ENCODE data around the gene SFXN3.

SFXN3 gene

DNA sequence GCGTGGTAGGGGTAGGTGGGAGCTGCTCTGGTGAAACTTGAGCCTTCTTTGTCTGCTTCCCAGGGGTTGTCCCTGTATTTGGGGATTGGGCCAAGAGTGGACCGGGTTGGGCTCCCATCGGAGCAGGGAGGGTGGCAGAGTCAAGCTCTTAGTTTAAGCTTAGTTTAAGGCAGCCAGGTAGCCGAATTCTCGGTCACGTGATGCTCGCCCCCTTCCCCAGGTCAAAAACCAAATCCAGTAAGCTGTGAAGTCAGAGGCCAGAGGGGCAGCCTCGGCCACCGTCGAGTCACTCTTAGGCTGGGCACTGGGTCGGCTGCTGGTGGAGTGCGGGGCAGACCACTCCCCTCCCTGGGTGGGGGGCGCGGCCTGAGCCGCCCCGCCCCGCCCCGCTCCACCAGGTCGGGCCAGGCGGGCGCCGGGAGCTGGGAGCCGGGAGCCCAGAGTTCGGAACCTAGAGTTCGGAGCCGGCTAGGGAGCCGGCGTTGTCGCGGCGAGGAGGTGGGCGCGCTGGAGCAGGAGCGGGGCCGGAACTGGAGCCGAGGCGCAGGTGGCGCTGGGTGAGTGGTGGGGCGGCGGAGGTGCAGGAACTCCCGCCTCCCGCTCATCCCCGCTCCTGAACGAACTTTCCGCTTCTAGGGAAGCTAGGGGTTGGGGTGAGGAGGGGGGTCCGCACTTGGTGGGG, 34.2 kb upstream of the SFXN3 start:
- H3K27ac Mint-ChIP-seq = peak overlapping the region; percentile 76 to 84
- ATAC-seq (replicated peaks) (peak; percentile 18), DNase-seq (peak; percentile 13 to 33 (median 29))
- peaks cover 17% of the 10 kb centered on the region for H3K36me3 Mint-ChIP-seq (ENCODE audit: insufficient read depth)
- H3K4me1 Mint-ChIP-seq (ENCODE audit: low read depth in 2 of 2) = peaks cover 20 to 23% of the 10 kb centered on the region in 2 donors
- no peaks in the 10 kb centered on the region for H3K9me3 Mint-ChIP-seq
- H3K4me3 Mint-ChIP-seq = peak overlapping the region; percentile 76 to 83
- H3K27me3 Mint-ChIP-seq = no peaks in the 10 kb centered on the region

DNA sequence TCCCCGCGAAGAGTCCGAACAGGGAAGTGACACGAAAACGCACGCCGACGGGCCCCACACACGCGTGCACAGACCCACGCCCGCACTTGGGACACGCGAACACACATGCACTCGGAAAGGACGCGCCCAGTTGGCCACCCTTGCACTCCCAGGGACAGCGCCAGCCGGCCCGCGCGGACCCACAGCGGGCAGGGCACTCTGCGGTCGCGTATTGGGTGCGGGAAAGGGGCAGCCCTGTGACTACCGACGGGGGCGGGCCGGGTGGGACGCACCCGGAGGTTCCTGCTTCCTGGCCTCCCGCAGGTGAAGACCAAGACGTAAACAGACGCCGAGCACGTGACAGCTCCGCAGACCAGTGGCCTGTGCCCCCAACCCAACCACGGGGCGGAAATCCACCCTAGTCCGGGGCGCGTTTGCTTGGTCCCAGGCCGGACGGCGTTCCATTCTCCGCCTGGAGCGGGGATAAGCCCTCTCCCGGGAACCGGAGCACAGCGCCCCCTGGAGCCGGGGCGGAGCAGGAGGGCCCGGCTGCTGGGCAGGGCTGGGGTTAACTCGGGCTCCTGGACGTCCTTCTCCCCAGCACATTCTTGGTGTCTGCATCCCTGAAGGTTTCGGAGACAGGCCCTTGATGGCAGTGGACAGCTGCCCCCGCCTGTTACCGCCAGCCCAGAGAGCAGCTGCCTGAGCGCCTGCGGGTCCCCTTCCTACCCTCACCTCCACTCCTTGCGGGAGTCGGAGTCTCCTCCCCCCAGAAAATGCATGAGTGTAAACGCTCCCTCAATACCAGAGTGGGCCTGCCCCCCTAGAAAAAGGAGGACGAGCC, 33.5 kb upstream of the SFXN3 start:
- peak; percentile 64 to 72 (median 66) for DNase-seq
- Mint-ChIP-seq H3K9me3 (no peaks in the 10 kb centered on the region), H3K27ac (peak overlapping the region; percentile 36 to 54)

DNA sequence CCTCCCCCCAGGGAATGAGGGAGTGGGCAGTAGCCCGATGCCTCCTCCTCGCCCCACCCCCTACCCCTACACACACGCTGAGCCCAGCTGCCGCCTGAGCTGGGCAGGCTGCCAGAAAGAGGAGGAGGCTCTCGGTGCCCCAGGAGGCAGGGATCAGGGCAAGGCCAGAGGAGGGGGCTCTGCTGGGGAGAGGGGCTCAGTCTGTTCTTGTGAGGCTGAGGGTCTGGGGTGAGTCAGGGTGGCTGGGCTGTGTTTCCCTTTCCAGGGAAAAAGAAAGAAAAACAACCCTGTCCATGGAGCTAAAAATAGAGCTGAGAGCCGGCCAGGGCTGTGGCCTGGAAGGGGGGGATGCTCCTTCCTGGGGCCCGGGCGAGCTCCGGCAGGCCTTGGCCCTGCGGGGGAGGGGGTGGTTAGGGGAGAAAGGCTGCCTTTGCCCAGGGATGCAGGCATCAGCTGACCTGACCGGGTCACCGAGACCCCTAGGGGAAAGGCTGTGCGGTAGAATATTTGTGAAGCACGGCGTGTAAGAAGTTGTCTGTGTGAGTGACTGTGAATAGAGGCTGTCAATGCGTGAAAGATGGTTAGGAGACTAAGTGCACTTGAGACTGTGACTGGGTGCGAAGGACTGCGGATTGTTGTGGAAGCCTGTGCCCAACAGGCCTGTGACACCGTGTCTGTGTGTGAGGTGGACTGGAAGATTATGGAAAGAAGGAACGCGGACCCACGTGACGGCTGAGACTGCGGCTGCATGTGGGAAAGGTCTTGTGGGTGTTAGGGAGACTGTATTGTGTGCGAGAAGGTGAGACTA, 32.6 kb upstream of the SFXN3 start:
- Mint-ChIP-seq H3K4me3 (peak overlapping the region; percentile 76 to 83), H3K4me1 (ENCODE audit: low read depth in 2 of 2) (peaks cover 20 to 23% of the 10 kb centered on the region in 2 donors), H3K27ac (peak overlapping the region; percentile 36 to 55), H3K27me3 (no peaks in the 10 kb centered on the region), H3K9me3 (no peaks in the 10 kb centered on the region), H3K36me3 (ENCODE audit: insufficient read depth) (peaks cover 8% of the 10 kb centered on the region)
- ATAC-seq (replicated peaks) (peak; percentile 33), DNase-seq (peak; percentile 26 to 46 (median 44))

More for the DNA sequence above, 33.5 kb upstream of the SFXN3 start:
- Mint-ChIP-seq H3K4me3 (peak overlapping the region; percentile 76 to 83), H3K4me1 (ENCODE audit: low read depth in 2 of 2) (peaks cover 20 to 23% of the 10 kb centered on the region in 2 donors), H3K36me3 (ENCODE audit: insufficient read depth) (peaks cover 12% of the 10 kb centered on the region), H3K27me3 (no peaks in the 10 kb centered on the region)
- peak; percentile 47 for ATAC-seq (replicated peaks)

DNA sequence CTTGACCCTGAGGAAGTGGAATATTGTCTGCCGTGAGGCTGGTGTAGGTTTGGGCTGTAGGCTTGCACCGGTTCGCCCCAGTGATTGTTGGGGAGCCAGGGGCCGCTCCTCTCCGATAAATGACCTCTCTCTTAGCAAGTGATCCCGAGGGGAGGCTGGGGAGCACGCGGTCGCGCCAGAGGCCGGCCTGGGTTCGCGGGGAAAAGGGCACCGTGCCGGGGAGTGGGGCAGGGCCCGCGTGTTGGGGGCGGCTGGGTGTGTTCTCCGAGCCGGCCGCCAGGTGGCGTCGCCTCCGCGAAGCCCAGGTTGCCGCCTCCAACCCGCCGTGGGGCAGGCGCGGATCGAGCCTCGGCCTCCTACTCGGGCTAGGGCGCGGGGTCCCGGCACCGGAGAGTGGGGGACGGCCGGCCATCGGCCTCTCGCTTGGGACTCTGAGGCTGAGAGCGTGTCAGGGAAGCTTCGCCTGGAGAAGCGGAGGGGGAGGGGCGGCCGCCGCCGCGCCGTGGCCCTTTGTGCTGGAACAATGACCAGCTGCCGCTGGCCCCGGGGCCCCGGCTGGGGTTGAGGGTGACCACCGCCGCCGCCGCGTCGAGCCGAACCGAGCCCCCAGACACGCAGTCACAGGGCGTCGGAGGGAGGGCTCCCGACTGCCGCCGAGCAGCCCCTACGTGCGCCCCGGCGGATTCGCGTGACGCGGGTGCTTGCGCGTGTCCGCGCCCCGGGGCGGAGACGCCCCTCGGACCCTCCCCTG, 31.9 kb upstream of the SFXN3 start:
- Mint-ChIP-seq H3K27ac (peak overlapping the region; percentile 36 to 55), H3K4me3 (peak overlapping the region; percentile 76 to 83), H3K9me3 (no peaks in the 10 kb centered on the region), H3K4me1 (ENCODE audit: low read depth in 2 of 2) (peaks cover 20 to 23% of the 10 kb centered on the region in 2 donors), H3K36me3 (ENCODE audit: insufficient read depth) (peaks cover 8% of the 10 kb centered on the region), H3K27me3 (no peaks in the 10 kb centered on the region)
- DNase-seq = peak; percentile 72 to 81 (median 78)
- peak; percentile 73 for ATAC-seq (replicated peaks)

DNA sequence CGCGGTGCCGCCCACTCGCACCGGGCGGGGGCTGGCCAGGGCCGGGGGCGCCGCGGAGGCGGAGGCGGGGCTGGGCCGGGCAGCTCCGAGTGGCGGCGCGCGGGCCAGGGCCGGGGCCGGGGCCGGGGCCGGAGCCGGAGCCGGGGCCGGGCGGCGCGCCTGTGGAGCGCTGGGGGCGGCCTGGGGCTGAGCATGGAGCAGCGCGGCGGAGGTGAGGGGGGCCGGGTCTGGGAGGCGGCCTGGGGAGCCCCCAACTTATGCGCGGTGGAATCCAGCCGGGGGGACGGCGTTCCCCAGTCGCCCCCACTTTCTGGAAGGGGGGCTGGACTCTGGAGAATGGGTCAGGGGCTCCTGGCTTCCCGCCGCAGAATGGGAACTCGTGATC, 31.3 kb upstream of the SFXN3 start, which contains the start of gene LZTS2:
Gene LZTS2 (plus strand): TSS at position 67 of the 385 bp plus-strand sequence. CDS start 2,731 bp downstream, outside the sequence.
- Mint-ChIP-seq H3K27me3 (no peaks in the 10 kb centered on the region), H3K9me3 (no peaks in the 10 kb centered on the region), H3K4me3 (peak within 1 kb of the TSS; percentile 76 to 83), H3K36me3 (ENCODE audit: insufficient read depth) (peaks cover 8% of the 10 kb centered on the region), H3K27ac (peak within 1 kb of the TSS; percentile 36 to 84), H3K4me1 (ENCODE audit: low read depth in 2 of 2) (peaks cover 20 to 23% of the 10 kb centered on the region in 2 donors)
- ATAC-seq (replicated peaks) (no peak), DNase-seq (no peak)

DNA sequence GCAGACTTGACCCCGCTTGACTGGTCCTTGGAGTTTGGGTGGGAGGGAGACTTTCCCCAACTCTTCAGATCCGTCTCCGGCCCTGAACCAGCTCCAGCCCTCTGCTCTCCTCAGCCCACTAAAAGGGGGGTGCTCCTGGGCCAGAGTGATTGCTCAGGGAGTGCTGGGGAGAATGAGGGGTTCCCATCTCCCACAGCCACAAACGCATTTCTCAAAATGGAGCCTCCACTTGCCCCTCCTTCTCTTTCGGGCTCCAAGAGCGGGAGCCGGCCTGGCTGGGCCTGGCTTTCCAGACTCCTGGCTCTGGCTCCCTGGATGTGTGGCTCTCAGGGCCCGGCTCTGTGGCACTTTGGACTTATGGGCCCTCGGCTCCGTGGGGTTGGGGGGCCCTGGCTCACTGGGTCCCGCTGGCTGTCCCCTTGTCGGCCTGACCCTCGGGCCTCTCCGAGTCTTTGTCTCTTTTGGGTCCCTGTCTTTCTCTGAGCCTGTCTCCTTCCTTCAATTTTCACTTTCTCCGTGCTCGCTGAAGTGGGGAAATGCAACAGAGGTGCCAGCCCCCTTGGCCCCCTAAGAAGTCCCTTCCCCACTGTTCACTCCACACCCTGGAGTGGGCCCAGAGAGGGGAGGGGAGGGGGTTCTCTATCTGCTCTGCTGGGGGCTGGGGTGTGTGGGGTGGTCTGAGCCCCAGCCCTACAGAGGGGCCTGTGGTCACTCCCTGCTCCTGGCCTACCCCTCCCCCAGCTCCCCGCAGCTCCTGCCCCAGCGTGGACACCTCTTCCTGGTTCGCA, 30.7 kb upstream of the SFXN3 start:
- peaks cover 20 to 23% of the 10 kb centered on the region in 2 donors for H3K4me1 Mint-ChIP-seq (ENCODE audit: low read depth in 2 of 2)
- H3K27me3 Mint-ChIP-seq = no peaks in the 10 kb centered on the region
- DNase-seq (no peak), ATAC-seq (replicated peaks) (no peak)
- no peaks in the 10 kb centered on the region for H3K9me3 Mint-ChIP-seq
- peak overlapping the region in 1 of 2 donors; percentile 84 for H3K27ac Mint-ChIP-seq
- peaks cover 11% of the 10 kb centered on the region for H3K36me3 Mint-ChIP-seq (ENCODE audit: insufficient read depth)
- peak overlapping the region; percentile 45 to 78 for H3K4me3 Mint-ChIP-seq

DNA sequence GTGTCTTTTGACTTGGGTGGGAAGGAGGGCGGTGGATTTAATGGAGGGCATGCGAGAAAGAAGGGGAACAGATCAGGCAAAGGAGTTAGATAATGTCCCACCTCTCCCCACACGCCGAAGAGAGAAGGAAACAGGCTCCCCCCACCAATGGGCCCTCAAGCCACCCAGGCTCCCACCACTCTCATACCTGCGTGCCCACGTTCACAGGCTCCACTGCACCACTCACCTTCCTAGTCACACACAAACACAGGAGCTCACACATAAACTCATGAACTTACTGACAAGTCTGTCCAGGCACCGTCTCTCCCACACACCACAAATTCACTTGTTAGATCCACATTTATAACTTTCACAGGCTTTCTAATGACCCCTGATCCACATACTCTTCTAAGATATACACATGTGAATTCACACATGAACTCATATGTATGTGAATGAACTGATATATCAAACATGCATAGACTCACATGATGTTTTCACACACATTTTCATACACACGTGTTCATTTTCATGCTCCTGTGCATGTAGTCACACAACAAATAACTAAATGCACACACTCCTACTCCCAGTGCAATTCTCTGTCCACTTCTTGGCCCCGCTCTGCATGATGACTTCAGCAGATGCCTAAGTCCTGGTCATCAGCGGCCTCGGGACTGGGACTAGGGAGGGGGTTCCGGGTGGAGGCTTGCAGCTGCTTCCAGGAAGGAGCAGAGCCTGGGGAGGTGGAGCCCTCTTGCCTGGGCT, 29.9 kb upstream of the SFXN3 start:
- DNase-seq = no peak
- Mint-ChIP-seq H3K9me3 (no peaks in the 10 kb centered on the region), H3K27ac (peak overlapping the region in 1 of 2 donors; percentile 84)

DNA sequence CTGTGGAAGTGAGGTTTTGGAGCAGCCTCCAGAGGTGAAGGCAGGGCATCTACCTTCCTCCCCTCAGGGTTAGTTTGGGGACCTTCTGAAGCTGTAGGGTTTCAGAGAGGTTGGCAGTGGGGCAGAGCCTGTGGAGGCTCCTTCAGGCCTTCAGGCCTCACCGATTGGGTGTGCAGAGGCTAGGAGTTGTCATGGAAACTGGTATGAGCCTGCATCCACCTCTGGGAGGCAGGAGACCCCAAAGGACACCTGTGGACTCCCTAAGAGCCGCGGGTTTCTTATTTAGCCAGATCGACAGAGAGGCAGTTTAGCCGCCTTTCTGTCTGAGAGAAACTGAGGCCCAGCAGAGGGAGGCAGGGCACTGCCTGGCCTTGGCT, 29.4 kb upstream of the SFXN3 start:
- no peaks in the 10 kb centered on the region for H3K9me3 Mint-ChIP-seq

More for the DNA sequence above, 29.9 kb upstream of the SFXN3 start:
- Mint-ChIP-seq H3K4me3 (peak overlapping the region; percentile 45 to 78), H3K27me3 (no peaks in the 10 kb centered on the region), H3K36me3 (ENCODE audit: insufficient read depth) (peaks cover 10% of the 10 kb centered on the region), H3K4me1 (ENCODE audit: low read depth in 2 of 2) (peaks cover 20 to 21% of the 10 kb centered on the region in 2 donors)
- no peak for ATAC-seq (replicated peaks)

DNA sequence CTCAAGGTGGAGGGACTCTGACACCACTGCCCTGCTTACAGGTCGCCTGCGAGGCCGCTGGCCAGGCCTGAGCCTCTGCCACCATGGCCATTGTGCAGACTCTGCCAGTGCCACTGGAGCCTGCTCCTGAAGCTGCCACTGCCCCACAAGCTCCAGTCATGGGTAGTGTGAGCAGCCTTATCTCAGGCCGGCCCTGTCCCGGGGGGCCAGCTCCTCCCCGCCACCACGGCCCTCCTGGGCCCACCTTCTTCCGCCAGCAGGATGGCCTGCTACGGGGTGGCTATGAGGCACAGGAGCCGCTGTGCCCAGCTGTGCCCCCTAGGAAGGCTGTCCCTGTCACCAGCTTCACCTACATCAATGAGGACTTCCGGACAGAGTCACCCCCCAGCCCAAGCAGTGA, 28.6 kb upstream of the SFXN3 start:
- H3K27ac Mint-ChIP-seq = no peak overlapping the region
- no peaks in the 10 kb centered on the region for H3K9me3 Mint-ChIP-seq
- peaks cover 14 to 15% of the 10 kb centered on the region in 2 donors for H3K4me1 Mint-ChIP-seq (ENCODE audit: low read depth in 2 of 2)
- H3K4me3 Mint-ChIP-seq = no peak overlapping the region
- ATAC-seq (replicated peaks) (no peak), DNase-seq (no peak)
- no peaks in the 10 kb centered on the region for H3K27me3 Mint-ChIP-seq
- H3K36me3 Mint-ChIP-seq (ENCODE audit: insufficient read depth) = peaks cover 3% of the 10 kb centered on the region

More for the DNA sequence above, 29.4 kb upstream of the SFXN3 start:
- Mint-ChIP-seq H3K27me3 (no peaks in the 10 kb centered on the region), H3K4me1 (ENCODE audit: low read depth in 2 of 2) (peaks cover 16% of the 10 kb centered on the region in 2 donors), H3K27ac (no peak overlapping the region), H3K4me3 (no peak overlapping the region), H3K36me3 (ENCODE audit: insufficient read depth) (peaks cover 6% of the 10 kb centered on the region)
- DNase-seq (no peak), ATAC-seq (replicated peaks) (no peak)

DNA sequence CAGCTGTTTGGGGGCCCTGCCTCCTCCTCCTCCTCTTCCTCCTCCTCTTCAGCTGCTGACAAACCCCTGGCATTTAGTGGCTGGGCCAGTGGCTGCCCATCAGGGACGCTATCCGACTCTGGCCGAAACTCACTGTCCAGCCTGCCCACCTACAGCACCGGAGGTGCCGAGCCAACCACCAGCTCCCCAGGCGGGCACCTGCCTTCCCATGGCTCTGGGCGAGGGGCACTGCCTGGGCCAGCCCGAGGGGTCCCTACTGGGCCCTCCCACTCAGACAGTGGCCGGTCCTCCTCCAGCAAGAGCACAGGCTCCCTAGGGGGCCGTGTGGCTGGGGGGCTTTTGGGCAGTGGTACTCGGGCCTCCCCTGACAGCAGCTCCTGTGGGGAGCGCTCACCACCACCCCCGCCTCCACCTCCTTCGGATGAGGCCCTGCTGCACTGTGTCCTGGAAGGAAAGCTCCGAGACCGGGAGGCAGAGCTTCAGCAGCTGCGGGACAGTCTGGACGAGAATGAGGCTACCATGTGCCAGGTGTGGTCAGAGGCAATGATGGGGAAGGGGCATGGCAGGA, 27.3 kb upstream of the SFXN3 start:
- DNase-seq (no peak), ATAC-seq (replicated peaks) (no peak)
- Mint-ChIP-seq H3K27me3 (no peaks in the 10 kb centered on the region), H3K27ac (no peak overlapping the region), H3K4me1 (ENCODE audit: low read depth in 2 of 2) (peaks cover 6 to 8% of the 10 kb centered on the region in 2 donors), H3K9me3 (no peaks in the 10 kb centered on the region), H3K36me3 (ENCODE audit: insufficient read depth) (peaks cover 3% of the 10 kb centered on the region), H3K4me3 (no peak overlapping the region)

DNA sequence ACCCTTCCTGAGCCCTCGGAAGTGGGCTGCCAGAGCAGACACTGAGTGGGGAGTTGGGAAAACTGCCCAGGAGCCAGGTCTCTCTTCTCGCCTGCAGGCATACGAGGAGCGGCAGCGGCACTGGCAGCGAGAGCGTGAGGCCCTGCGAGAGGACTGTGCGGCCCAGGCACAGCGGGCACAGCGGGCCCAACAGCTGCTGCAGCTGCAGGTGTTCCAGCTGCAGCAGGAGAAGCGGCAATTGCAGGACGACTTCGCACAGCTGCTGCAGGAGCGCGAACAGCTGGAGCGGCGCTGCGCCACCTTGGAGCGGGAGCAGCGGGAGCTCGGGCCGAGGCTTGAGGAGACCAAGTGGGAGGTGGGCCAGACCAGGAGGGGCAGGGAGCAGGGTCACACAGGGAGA, 25.7 kb upstream of the SFXN3 start:
- no peak for ATAC-seq (replicated peaks)
- Mint-ChIP-seq H3K4me3 (no peak overlapping the region), H3K9me3 (no peaks in the 10 kb centered on the region), H3K27ac (no peak overlapping the region), H3K36me3 (ENCODE audit: insufficient read depth) (peaks cover 3% of the 10 kb centered on the region), H3K27me3 (no peaks in the 10 kb centered on the region), H3K4me1 (ENCODE audit: low read depth in 2 of 2) (peaks cover 4 to 6% of the 10 kb centered on the region in 2 donors)
- DNase-seq = no peak
